HepG2 (cell line): Measurements from ENCODE around the gene DYNC2H1. TPM values are rescaled to one million over a fixed set of nuclear protein-coding genes. Genes with fewer than 3 reads are reported as not detected.

Experiments used
- CBX5 ChIP-seq: sonication (generic); formaldehyde crosslinking; IDR thresholded peaks from 2 replicates; pipeline ENCODE4 v1.4.0; 2020; ENCODE audit warnings: missing genetic modification reagents, borderline replicate concordance
- EEA1 ChIP-seq: sonication (generic); formaldehyde crosslinking; IDR thresholded peaks from 2 replicates; pipeline ENCODE4 v1.5.1; 2020; ENCODE audit warnings: mild to moderate bottlenecking, missing genetic modification reagents, borderline replicate concordance
- FOXP1 ChIP-seq, 2 experiments: fragments of 450-650 bp in 1 of 2; IDR thresholded peaks; 2 replicates each; pipeline ENCODE4 v1.6.1; 2017 to 2018; ENCODE audit warnings: antibody characterized with exemption in 1 of 2
- KDM3A ChIP-seq: IDR thresholded peaks from 2 replicates; pipeline ENCODE4 v1.6.1; 2018; ENCODE audit warnings: low read depth, missing compliant biosample characterization
- KLF13 ChIP-seq: sonication (generic); formaldehyde crosslinking; IDR thresholded peaks from 2 replicates; pipeline ENCODE4 v1.4.0; 2020; ENCODE audit warnings: mild to moderate bottlenecking, missing genetic modification reagents
- MEIS1 ChIP-seq: sonication (generic); formaldehyde crosslinking; IDR thresholded peaks from 2 replicates; pipeline ENCODE4 v1.9.0; 2021; ENCODE audit warnings: mild to moderate bottlenecking, missing genetic modification reagents, moderate library complexity, borderline replicate concordance
- SP1 ChIP-seq, 2 experiments: fragments of 450-650 bp in 1 of 2; sonication (generic) in 1 of 2; formaldehyde crosslinking in 1 of 2; IDR thresholded peaks; 2 replicates each; pipeline versions ENCODE4 v1.4.0 to v1.6.1; 2016 to 2020; ENCODE audit warnings: missing genetic modification reagents in 1 of 2
- ZBTB7A ChIP-seq: sonication (generic); formaldehyde crosslinking; IDR thresholded peaks from 2 replicates; pipeline ENCODE4 v1.8.0; 2022; ENCODE audit warnings: mild to moderate bottlenecking, missing genetic modification reagents
- ZFP36L1 ChIP-seq: sonication (generic); formaldehyde crosslinking; IDR thresholded peaks from 2 replicates; pipeline ENCODE4 v1.8.0; 2022; ENCODE audit warnings: mild to moderate bottlenecking, missing genetic modification reagents, moderate library complexity
- ZFX ChIP-seq: sonication (generic); formaldehyde crosslinking; IDR thresholded peaks from 2 replicates; pipeline ENCODE4 v1.4.0; 2020; ENCODE audit warnings: mild to moderate bottlenecking, low read depth, missing genetic modification reagents, moderate library complexity
- ZNF34 ChIP-seq: sonication (generic); formaldehyde crosslinking; IDR thresholded peaks from 2 replicates; pipeline ENCODE4 v1.4.0; 2020; ENCODE audit warnings: mild to moderate bottlenecking, missing genetic modification reagents, borderline replicate concordance
- ZNF644 ChIP-seq: IDR thresholded peaks from 2 replicates; pipeline ENCODE4 v1.6.1; 2016; ENCODE audit warnings: low read depth
- ZNF720 ChIP-seq: sonication (generic); formaldehyde crosslinking; IDR thresholded peaks from 2 replicates; pipeline ENCODE4 v1.4.0; 2020; ENCODE audit warnings: missing genetic modification reagents
- polyA plus RNA-seq, 8 experiments: library from polyadenylated mRNA; depleted of rRNA in 3 of 8; stranded (reverse) in 7 of 8; unstranded in 1 of 8; fragments of >200 nt; fragmentation: Illumina TruSeq in 4 of 8; extraction: Trizol in 4 of 8; gene quantifications; 2 replicates each; pipeline versions ENCODE4 v1.2.1 to v1.2.3, GENCODE V29; 2011 to 2016; ENCODE audit warnings: low read depth in 4 of 8, missing spikeins in 1 of 8, mixed read lengths in 1 of 8; ENCODE audit not compliant: insufficient read depth in 1 of 8
- total RNA-seq, 5 experiments: library from RNA; depleted of rRNA; stranded (reverse); fragments of >200 nt; fragmentation: Illumina TruSeq; extraction: Trizol; gene quantifications; 2 replicates each; pipeline ENCODE4 v1.2.3, GENCODE V29; 2016; ENCODE audit warnings: low read depth in 1 of 5
- TF ChIP-seq, protein P1 (sequence below): sonication (generic); formaldehyde crosslinking; IDR thresholded peaks from 2 replicates; pipeline ENCODE4 v1.5.0; 2020; ENCODE audit warnings: mild to moderate bottlenecking, missing genetic modification reagents, borderline replicate concordance
- TF ChIP-seq, protein P2 (sequence below), 2 experiments: sonication (generic) in 1 of 2; formaldehyde crosslinking in 1 of 2; IDR thresholded peaks; 2 replicates each; pipeline versions ENCODE4 v1.5.1 to v1.6.1; 2011 to 2020; ENCODE audit warnings: borderline replicate concordance in 1 of 2, low read depth in 1 of 2, low read length in 1 of 2, mild to moderate bottlenecking in 1 of 2, missing genetic modification reagents in 1 of 2, moderate library complexity in 1 of 2
- TF ChIP-seq, protein P3 (sequence below): fragments of 450-650 bp; IDR thresholded peaks from 2 replicates; pipeline ENCODE4 v1.6.1; 2017; ENCODE audit warnings: mild to moderate bottlenecking
- TF ChIP-seq, protein P4 (sequence below): sonication (generic); formaldehyde crosslinking; IDR thresholded peaks from 2 replicates; pipeline ENCODE4 v1.8.0; 2022; ENCODE audit warnings: mild to moderate bottlenecking, missing genetic modification reagents

The DYNC2H1 gene
- total and polyA plus RNA-seq, 2 of the 13 experiments (the other 11 are each of a cell fraction or from before 2014, with no cell fraction given) = 0.49 to 0.66 TPM

DNA sequence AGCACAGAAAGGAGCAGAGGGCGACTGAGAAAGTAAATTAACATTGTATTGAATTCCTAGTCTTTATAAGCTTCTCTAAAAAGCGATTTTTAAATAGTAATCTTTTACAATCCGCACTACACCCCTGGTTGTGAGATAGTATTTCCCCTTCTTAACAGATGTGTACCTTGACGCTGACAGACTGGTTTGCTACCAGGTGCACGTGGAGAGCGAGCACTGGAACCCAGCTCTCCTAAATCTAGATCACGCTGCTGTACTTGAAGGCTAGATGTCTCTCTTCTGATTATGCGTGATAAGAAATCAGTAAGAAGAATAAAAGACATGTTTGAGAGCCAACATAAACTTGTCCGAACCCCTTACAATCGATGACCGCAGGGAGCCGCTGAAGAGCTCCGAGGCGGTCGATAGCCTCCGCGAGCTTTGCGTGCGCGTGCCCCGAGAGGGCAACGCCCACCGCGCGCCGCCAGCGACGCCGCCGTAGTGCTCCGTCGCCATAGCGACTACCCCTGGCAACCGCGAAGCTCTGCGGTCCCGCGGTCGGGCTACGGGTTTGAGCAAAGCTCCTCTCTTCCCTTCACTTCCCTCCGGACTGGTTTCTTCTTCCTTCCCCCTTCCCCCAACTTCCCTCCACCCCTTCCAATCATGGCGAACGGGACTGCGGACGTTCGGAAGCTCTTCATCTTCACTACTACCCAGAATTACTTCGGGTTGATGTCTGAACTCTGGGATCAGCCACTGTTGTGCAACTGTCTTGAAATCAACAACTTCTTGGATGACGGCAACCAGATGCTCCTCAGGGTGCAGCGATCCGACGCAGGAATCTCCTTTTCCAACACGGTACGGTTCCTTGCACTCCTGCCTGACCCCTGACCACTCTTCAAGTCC lies at the start of gene DYNC2H1 (continued):
- TF ChIP-seq CBX5 (CRISPR knock-in tag) (no peak), KLF13 (no peak), KDM3A (CRISPR knock-in tag) (0 out of 2 replicates have a peak, but pooled peaks have one; percentile 70), ZNF644 (CRISPR knock-in tag) (peak; percentile 14; the same call in 1 of the 2 replicates), ZFP36L1 (no peak), MEIS1 (CRISPR knock-in tag) (no peak), FOXP1 (IDR thresholded peaks at IDR 0.05) (no peak), FOXP1 (CRISPR knock-in tag; IDR thresholded peaks at IDR 0.05) (no peak), SP1 (IDR thresholded peaks at IDR 0.05) (no peak), SP1 (CRISPR knock-in tag; IDR thresholded peaks at IDR 0.05) (peak; percentile 92), EEA1 (CRISPR knock-in tag) (no peak), ZFX (CRISPR knock-in tag) (no peak), ZNF720 (CRISPR knock-in tag) (no peak), ZNF34 (CRISPR knock-in tag) (0 out of 2 replicates have a peak, but pooled peaks have one; percentile 30), ZBTB7A (CRISPR knock-in tag) (no peak)
- TF ChIP-seq, protein P1, sequence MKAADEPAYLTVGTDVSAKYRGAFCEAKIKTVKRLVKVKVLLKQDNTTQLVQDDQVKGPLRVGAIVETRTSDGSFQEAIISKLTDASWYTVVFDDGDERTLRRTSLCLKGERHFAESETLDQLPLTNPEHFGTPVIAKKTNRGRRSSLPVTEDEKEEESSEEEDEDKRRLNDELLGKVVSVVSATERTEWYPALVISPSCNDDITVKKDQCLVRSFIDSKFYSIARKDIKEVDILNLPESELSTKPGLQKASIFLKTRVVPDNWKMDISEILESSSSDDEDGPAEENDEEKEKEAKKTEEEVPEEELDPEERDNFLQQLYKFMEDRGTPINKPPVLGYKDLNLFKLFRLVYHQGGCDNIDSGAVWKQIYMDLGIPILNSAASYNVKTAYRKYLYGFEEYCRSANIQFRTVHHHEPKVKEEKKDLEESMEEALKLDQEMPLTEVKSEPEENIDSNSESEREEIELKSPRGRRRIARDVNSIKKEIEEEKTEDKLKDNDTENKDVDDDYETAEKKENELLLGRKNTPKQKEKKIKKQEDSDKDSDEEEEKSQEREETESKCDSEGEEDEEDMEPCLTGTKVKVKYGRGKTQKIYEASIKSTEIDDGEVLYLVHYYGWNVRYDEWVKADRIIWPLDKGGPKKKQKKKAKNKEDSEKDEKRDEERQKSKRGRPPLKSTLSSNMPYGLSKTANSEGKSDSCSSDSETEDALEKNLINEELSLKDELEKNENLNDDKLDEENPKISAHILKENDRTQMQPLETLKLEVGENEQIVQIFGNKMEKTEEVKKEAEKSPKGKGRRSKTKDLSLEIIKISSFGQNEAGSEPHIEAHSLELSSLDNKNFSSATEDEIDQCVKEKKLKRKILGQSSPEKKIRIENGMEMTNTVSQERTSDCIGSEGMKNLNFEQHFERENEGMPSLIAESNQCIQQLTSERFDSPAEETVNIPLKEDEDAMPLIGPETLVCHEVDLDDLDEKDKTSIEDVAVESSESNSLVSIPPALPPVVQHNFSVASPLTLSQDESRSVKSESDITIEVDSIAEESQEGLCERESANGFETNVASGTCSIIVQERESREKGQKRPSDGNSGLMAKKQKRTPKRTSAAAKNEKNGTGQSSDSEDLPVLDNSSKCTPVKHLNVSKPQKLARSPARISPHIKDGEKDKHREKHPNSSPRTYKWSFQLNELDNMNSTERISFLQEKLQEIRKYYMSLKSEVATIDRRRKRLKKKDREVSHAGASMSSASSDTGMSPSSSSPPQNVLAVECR (CRISPR knock-in tag) = peak; percentile 92
- TF ChIP-seq, protein P2, sequence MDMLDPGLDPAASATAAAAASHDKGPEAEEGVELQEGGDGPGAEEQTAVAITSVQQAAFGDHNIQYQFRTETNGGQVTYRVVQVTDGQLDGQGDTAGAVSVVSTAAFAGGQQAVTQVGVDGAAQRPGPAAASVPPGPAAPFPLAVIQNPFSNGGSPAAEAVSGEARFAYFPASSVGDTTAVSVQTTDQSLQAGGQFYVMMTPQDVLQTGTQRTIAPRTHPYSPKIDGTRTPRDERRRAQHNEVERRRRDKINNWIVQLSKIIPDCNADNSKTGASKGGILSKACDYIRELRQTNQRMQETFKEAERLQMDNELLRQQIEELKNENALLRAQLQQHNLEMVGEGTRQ (IDR thresholded peaks at IDR 0.05; ENCODE audit: low read depth, low read length) = no peak
- TF ChIP-seq, protein P2 (CRISPR knock-in tag; IDR thresholded peaks at IDR 0.05; ENCODE audit: borderline replicate concordance) = no peak
- TF ChIP-seq, protein P3, sequence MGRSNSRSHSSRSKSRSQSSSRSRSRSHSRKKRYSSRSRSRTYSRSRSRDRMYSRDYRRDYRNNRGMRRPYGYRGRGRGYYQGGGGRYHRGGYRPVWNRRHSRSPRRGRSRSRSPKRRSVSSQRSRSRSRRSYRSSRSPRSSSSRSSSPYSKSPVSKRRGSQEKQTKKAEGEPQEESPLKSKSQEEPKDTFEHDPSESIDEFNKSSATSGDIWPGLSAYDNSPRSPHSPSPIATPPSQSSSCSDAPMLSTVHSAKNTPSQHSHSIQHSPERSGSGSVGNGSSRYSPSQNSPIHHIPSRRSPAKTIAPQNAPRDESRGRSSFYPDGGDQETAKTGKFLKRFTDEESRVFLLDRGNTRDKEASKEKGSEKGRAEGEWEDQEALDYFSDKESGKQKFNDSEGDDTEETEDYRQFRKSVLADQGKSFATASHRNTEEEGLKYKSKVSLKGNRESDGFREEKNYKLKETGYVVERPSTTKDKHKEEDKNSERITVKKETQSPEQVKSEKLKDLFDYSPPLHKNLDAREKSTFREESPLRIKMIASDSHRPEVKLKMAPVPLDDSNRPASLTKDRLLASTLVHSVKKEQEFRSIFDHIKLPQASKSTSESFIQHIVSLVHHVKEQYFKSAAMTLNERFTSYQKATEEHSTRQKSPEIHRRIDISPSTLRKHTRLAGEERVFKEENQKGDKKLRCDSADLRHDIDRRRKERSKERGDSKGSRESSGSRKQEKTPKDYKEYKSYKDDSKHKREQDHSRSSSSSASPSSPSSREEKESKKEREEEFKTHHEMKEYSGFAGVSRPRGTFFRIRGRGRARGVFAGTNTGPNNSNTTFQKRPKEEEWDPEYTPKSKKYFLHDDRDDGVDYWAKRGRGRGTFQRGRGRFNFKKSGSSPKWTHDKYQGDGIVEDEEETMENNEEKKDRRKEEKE = no peak
- TF ChIP-seq, protein P4, sequence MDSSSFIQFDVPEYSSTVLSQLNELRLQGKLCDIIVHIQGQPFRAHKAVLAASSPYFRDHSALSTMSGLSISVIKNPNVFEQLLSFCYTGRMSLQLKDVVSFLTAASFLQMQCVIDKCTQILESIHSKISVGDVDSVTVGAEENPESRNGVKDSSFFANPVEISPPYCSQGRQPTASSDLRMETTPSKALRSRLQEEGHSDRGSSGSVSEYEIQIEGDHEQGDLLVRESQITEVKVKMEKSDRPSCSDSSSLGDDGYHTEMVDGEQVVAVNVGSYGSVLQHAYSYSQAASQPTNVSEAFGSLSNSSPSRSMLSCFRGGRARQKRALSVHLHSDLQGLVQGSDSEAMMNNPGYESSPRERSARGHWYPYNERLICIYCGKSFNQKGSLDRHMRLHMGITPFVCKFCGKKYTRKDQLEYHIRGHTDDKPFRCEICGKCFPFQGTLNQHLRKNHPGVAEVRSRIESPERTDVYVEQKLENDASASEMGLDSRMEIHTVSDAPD = no peak
